BLaER1 (cell line): ENCODE data around the gene KMT2E.

ENCODE experiments used
- H3K27ac ChIP-seq: shearing (Covaris generic); formaldehyde crosslinking; 2 replicates; pipeline ENCODE4 v1.8.1; 2022
- H3K27me3 ChIP-seq: shearing (Covaris generic); formaldehyde crosslinking; 2 replicates; pipeline ENCODE4 v1.8.1; 2022
- H3K36me3 ChIP-seq: shearing (Covaris generic); formaldehyde crosslinking; 2 replicates; pipeline ENCODE4 v1.8.1; 2022
- H3K4me1 ChIP-seq: shearing (Covaris generic); formaldehyde crosslinking; 2 replicates; pipeline ENCODE4 v1.8.1; 2022
- H3K4me2 ChIP-seq: shearing (Covaris generic); formaldehyde crosslinking; 2 replicates; pipeline ENCODE4 v1.8.1; 2022
- H3K4me3 ChIP-seq: shearing (Covaris generic); formaldehyde crosslinking; 2 replicates; pipeline ENCODE4 v1.8.1; 2022
- H3K9ac ChIP-seq: shearing (Covaris generic); formaldehyde crosslinking; 2 replicates; pipeline ENCODE4 v1.8.1; 2022
- H3K9me3 ChIP-seq: shearing (Covaris generic); formaldehyde crosslinking; 2 replicates; pipeline ENCODE4 v1.8.1; 2022
- H4K20me1 ChIP-seq: shearing (Covaris generic); formaldehyde crosslinking; 2 replicates; pipeline ENCODE4 v1.8.1; 2022
- Cebpa-rat ChIP-seq: shearing (Covaris generic); IDR thresholded peaks from 2 replicates; pipeline ENCODE4 v1.8.1; 2022

KMT2E gene

GRCh38 chr7:105014693-105015389 is 836 bp downstream of the KMT2E start:
- Histone ChIP-seq H3K27me3 (no peaks in the 10 kb centered on the region), H3K4me2 (peak overlapping the region; percentile 93), H3K4me3 (peak overlapping the region; percentile 85), H3K9me3 (no peaks in the 10 kb centered on the region), H3K4me1 (peaks cover 31% of the 10 kb centered on the region), H3K36me3 (peaks cover 3% of the 10 kb centered on the region; the same call in 1 of the 2 replicates), H3K27ac (peak overlapping the region; percentile 99), H4K20me1 (peaks cover 45% of the 10 kb centered on the region), H3K9ac (peak overlapping the region; percentile 98)
- TF ChIP-seq Cebpa-rat = no peak

- Histone ChIP-seq H3K4me2 (peak overlapping the region; percentile 93), H4K20me1 (peaks cover 51% of the 10 kb centered on the region), H3K9me3 (no peaks in the 10 kb centered on the region), H3K36me3 (peaks cover 4% of the 10 kb centered on the region; the same call in 1 of the 2 replicates), H3K9ac (peak overlapping the region; percentile 98), H3K27me3 (no peaks in the 10 kb centered on the region), H3K4me1 (peaks cover 31% of the 10 kb centered on the region), H3K4me3 (peak overlapping the region; percentile 85), H3K27ac (peak overlapping the region; percentile 99)
- TF ChIP-seq Cebpa-rat = no peak
Observed at GRCh38 chr7:105015390-105015965, 1.5 kb downstream of the KMT2E start.

GRCh38 chr7:105016068-105016708 is 2.2 kb downstream of the KMT2E start:
- Histone ChIP-seq H3K9ac (peak overlapping the region; percentile 98), H3K36me3 (peaks cover 7% of the 10 kb centered on the region; the same call in 1 of the 2 replicates), H3K4me1 (peaks cover 35% of the 10 kb centered on the region), H3K4me3 (peak overlapping the region; percentile 85), H4K20me1 (peaks cover 58% of the 10 kb centered on the region), H3K9me3 (no peaks in the 10 kb centered on the region), H3K4me2 (peak overlapping the region; percentile 93), H3K27me3 (no peaks in the 10 kb centered on the region), H3K27ac (peak overlapping the region; percentile 99)
- TF ChIP-seq Cebpa-rat = no peak

- H3K27me3 ChIP-seq = no peaks in the 10 kb centered on the region
- H3K36me3 ChIP-seq = peaks cover 11% of the 10 kb centered on the region; the same call in 1 of the 2 replicates
- peak overlapping the region; percentile 99 for H3K27ac ChIP-seq
- H3K4me3 ChIP-seq = peak overlapping the region; percentile 85
- H3K4me1 ChIP-seq = peaks cover 43% of the 10 kb centered on the region
- TF ChIP-seq Cebpa-rat = no peak
- peak overlapping the region; percentile 93 for H3K4me2 ChIP-seq
- peak overlapping the region; percentile 98 for H3K9ac ChIP-seq
- peaks cover 66% of the 10 kb centered on the region for H4K20me1 ChIP-seq
- no peaks in the 10 kb centered on the region for H3K9me3 ChIP-seq
Observed at GRCh38 chr7:105016709-105017656, 3.0 kb downstream of the KMT2E start.

GRCh38 chr7:105017657-105018365 is 3.8 kb downstream of the KMT2E start:
- peaks cover 52% of the 10 kb centered on the region for H3K4me1 ChIP-seq
- peak overlapping the region; percentile 99 for H3K27ac ChIP-seq
- peaks cover 75% of the 10 kb centered on the region for H4K20me1 ChIP-seq

GRCh38 chr7:105019269-105019668 is 5.3 kb downstream of the KMT2E start:
- Histone ChIP-seq H3K27me3 (no peaks in the 10 kb centered on the region), H3K36me3 (peaks cover 11% of the 10 kb centered on the region; the same call in 1 of the 2 replicates), H3K27ac (no peak overlapping the region), H3K9me3 (no peaks in the 10 kb centered on the region), H3K4me3 (no peak overlapping the region), H3K4me1 (peaks cover 63% of the 10 kb centered on the region), H3K4me2 (peak overlapping the region; percentile 50), H4K20me1 (peaks cover 89% of the 10 kb centered on the region), H3K9ac (no peak overlapping the region)
- no peak for TF ChIP-seq Cebpa-rat

More at GRCh38 chr7:105017657-105018365, 3.8 kb downstream of the KMT2E start:
- Histone ChIP-seq H3K9ac (peak overlapping the region; percentile 98), H3K36me3 (peaks cover 11% of the 10 kb centered on the region; the same call in 1 of the 2 replicates), H3K9me3 (no peaks in the 10 kb centered on the region), H3K27me3 (no peaks in the 10 kb centered on the region), H3K4me2 (peak overlapping the region; percentile 93), H3K4me3 (peak overlapping the region; percentile 85)
- TF ChIP-seq Cebpa-rat = no peak

- Histone ChIP-seq H4K20me1 (peaks cover 100% of the 10 kb centered on the region), H3K27me3 (no peaks in the 10 kb centered on the region), H3K36me3 (peaks cover 11% of the 10 kb centered on the region; the same call in 1 of the 2 replicates), H3K4me1 (peaks cover 79% of the 10 kb centered on the region), H3K4me2 (peak overlapping the region; percentile 50), H3K9me3 (no peaks in the 10 kb centered on the region), H3K4me3 (no peak overlapping the region), H3K9ac (no peak overlapping the region), H3K27ac (no peak overlapping the region)
- no peak for TF ChIP-seq Cebpa-rat
Observed at GRCh38 chr7:105020926-105021325, 6.9 kb downstream of the KMT2E start.

GRCh38 chr7:105021352-105021751 is 7.3 kb downstream of the KMT2E start:
- Histone ChIP-seq H3K36me3 (peaks cover 11% of the 10 kb centered on the region; the same call in 1 of the 2 replicates), H3K27ac (no peak overlapping the region), H3K4me1 (peaks cover 83% of the 10 kb centered on the region), H3K9ac (no peak overlapping the region), H3K4me2 (peak overlapping the region; percentile 50), H3K4me3 (no peak overlapping the region), H4K20me1 (peaks cover 100% of the 10 kb centered on the region), H3K27me3 (no peaks in the 10 kb centered on the region), H3K9me3 (no peaks in the 10 kb centered on the region)
- TF ChIP-seq Cebpa-rat = no peak
